H1 (cell line): ENCODE data around the gene NMRK2. TPM values are rescaled to one million over a fixed set of nuclear protein-coding genes. Genes with fewer than 3 reads are reported as not detected.
"Not testable (repeated sequence)": the region's sequence is repeated elsewhere in the genome, so short reads cannot be mapped to it uniquely, and the experiment has no call there.

ENCODE experiments used
- CTCF ChIA-PET: fragments of 300-600 bp; sonication (Branson Sonifier 250); formaldehyde crosslinking; loops from one replicate; lab custom pipeline; 2021; ENCODE audit not compliant: partially characterized antibody; lab: Charles Lee
- POLR2A ChIA-PET: fragments of 300-600 bp; sonication (Branson Sonifier 250); formaldehyde crosslinking; loops from one replicate; lab custom pipeline; 2021; ENCODE audit warnings: inconsistent platforms; ENCODE audit not compliant: partially characterized antibody; lab: Charles Lee
- DNase-seq, 2 experiments: peaks; one replicate each; pipeline versions ENCODE4 v3.0.0 to v3.0.0-alpha.2; 2010 to 2022; ENCODE audit warnings: low spot score in 2 of 2, low read depth in 1 of 2, mixed read lengths in 1 of 2
- FAIRE-seq: peaks from 2 replicates; lab custom pipeline; 2011; peaks lifted over from hg19 to GRCh38; lab: Jason Lieb, UNC
- H2AFZ ChIP-seq: 2 replicates; pipeline ENCODE4 v1.8.1; 2012; ENCODE audit warnings: low read length, inconsistent platforms
- H2AK5ac ChIP-seq: 2 replicates; pipeline ENCODE4 v1.6.1; 2013; ENCODE audit warnings: low read depth, low read length
- H2BK120ac ChIP-seq: replicated peaks from 2 replicates; pipeline ENCODE3; 2013; ENCODE audit warnings: low read depth, low read length, inconsistent platforms
- H2BK12ac ChIP-seq: 2 replicates; pipeline ENCODE4 v1.6.1; 2013; ENCODE audit warnings: low read depth, low read length
- H2BK15ac ChIP-seq: 2 replicates; pipeline ENCODE4 v1.6.1; 2013; ENCODE audit warnings: low read length
- H2BK20ac ChIP-seq: 2 replicates; pipeline ENCODE4 v1.6.1; 2013; ENCODE audit warnings: low read length
- H2BK5ac ChIP-seq: 2 replicates; pipeline ENCODE4 v1.6.1; 2013; ENCODE audit warnings: low read depth, low read length
- H3K14ac ChIP-seq: 2 replicates; pipeline ENCODE4 v1.6.1; 2013; ENCODE audit warnings: inconsistent platforms; ENCODE audit not compliant: insufficient read length
- H3K18ac ChIP-seq: 2 replicates; pipeline ENCODE4 v1.6.1; 2013; ENCODE audit warnings: low read length; ENCODE audit errors: extremely low read depth
- H3K23ac ChIP-seq: 2 replicates; pipeline ENCODE4 v1.6.1; 2013; ENCODE audit warnings: inconsistent platforms; ENCODE audit not compliant: insufficient read length
- H3K23me2 ChIP-seq: 2 replicates; pipeline ENCODE4 v1.6.1; 2013; ENCODE audit warnings: low read depth, low read length
- H3K27ac ChIP-seq: 2 replicates; pipeline ENCODE4 v1.6.1; 2011; ENCODE audit warnings: low read depth, low read length, inconsistent platforms
- H3K27me3 ChIP-seq, 4 experiments: replicated peaks in 1 of 4; 1 replicate in 1 of 4; 2 replicates in 3 of 4; pipeline versions ENCODE4 v1.6.1 to v1.8.1; 2011 to 2013; ENCODE audit warnings: low read length in 3 of 4, mild to moderate bottlenecking in 3 of 4, inconsistent platforms in 2 of 4, mixed read lengths in 2 of 4, moderate library complexity in 1 of 4; ENCODE audit not compliant: control insufficient read depth in 3 of 4, insufficient read depth in 3 of 4; ENCODE audit errors: extremely low read depth in 1 of 4
- H3K36me3 ChIP-seq, 4 experiments: 2 replicates each; pipeline versions ENCODE4 v1.6.1 to v1.8.1; 2011 to 2013; ENCODE audit warnings: mild to moderate bottlenecking in 4 of 4, low read length in 3 of 4, moderate library complexity in 2 of 4, control low read depth in 1 of 4, inconsistent platforms in 1 of 4; ENCODE audit not compliant: insufficient read depth in 4 of 4, control insufficient read depth in 2 of 4
- H3K4ac ChIP-seq: replicated peaks from 2 replicates; pipeline ENCODE3; 2013; ENCODE audit warnings: low read length, low read depth, mixed read lengths, inconsistent platforms; ENCODE audit not compliant: insufficient read length
- H3K4me1 ChIP-seq, 4 experiments: replicated peaks in 1 of 4; 1 replicate in 1 of 4; 2 replicates in 3 of 4; pipeline versions ENCODE4 v1.6.1 to v1.8.1; 2011 to 2013; ENCODE audit warnings: low read length in 3 of 4, inconsistent platforms in 2 of 4, mixed read lengths in 1 of 4; ENCODE audit not compliant: insufficient read depth in 4 of 4, control insufficient read depth in 3 of 4
- H3K4me2 ChIP-seq, 2 experiments: 2 replicates each; pipeline versions ENCODE4 v1.6.1 to v1.8.1; 2011 to 2013; ENCODE audit warnings: low read depth in 2 of 2, low read length in 2 of 2, control low read depth in 1 of 2, inconsistent platforms in 1 of 2, mild to moderate bottlenecking in 1 of 2; ENCODE audit not compliant: insufficient read depth in 1 of 2
- H3K4me3 ChIP-seq, 4 experiments: fragments of 200-600, 300-600 bp in 1 of 4; sonication (generic), shearing (Covaris generic), sonication (Bioruptor Twin) in 1 of 4; 2 replicates each; pipeline versions ENCODE4 v1.5.1 to v1.8.1; 2011 to 2016; ENCODE audit warnings: low read length in 4 of 4, low read depth in 3 of 4, control low read depth in 2 of 4, inconsistent platforms in 2 of 4, mild to moderate bottlenecking in 2 of 4, mixed read lengths in 1 of 4, moderate library complexity in 1 of 4; ENCODE audit not compliant: insufficient read depth in 2 of 4; ENCODE audit errors: extremely low read depth in 1 of 4
- H3K56ac ChIP-seq: replicated peaks from 2 replicates; pipeline ENCODE3; 2013; ENCODE audit warnings: low read depth, mild to moderate bottlenecking, mixed read lengths, low read length, inconsistent platforms; ENCODE audit not compliant: insufficient read length
- H3K79me1 ChIP-seq: 2 replicates; pipeline ENCODE4 v1.6.1; 2013; ENCODE audit warnings: low read depth, low read length, control low read depth
- H3K79me2 ChIP-seq, 2 experiments: 2 replicates each; pipeline versions ENCODE4 v1.6.1 to v1.8.1; 2012 to 2013; ENCODE audit warnings: low read length in 2 of 2, mild to moderate bottlenecking in 2 of 2, inconsistent platforms in 1 of 2; ENCODE audit not compliant: insufficient read depth in 2 of 2, control insufficient read depth in 1 of 2
- H3K9ac ChIP-seq, 4 experiments: replicated peaks in 1 of 4; 1 replicate in 1 of 4; 2 replicates in 3 of 4; pipeline versions ENCODE4 v1.6.1 to v1.8.1; 2011 to 2013; ENCODE audit warnings: low read depth in 3 of 4, low read length in 3 of 4, control low read depth in 2 of 4, mild to moderate bottlenecking in 2 of 4, moderate library complexity in 2 of 4, inconsistent platforms in 1 of 4; ENCODE audit errors: extremely low read depth in 1 of 4
- H3K9me3 ChIP-seq, 2 experiments: 2 replicates each; pipeline versions ENCODE4 v1.6.1 to v1.8.1; 2012 to 2013; ENCODE audit warnings: mild to moderate bottlenecking in 2 of 2, moderate library complexity in 2 of 2, control low read depth in 1 of 2, inconsistent platforms in 1 of 2, low read depth in 1 of 2, low read length in 1 of 2, mixed read lengths in 1 of 2; ENCODE audit not compliant: insufficient read depth in 2 of 2
- H4K20me1 ChIP-seq, 2 experiments: replicated peaks in 1 of 2; 2 replicates each; pipeline versions ENCODE3 to v1.8.1; 2011 to 2013; ENCODE audit warnings: inconsistent platforms in 2 of 2, low read length in 2 of 2, mild to moderate bottlenecking in 1 of 2; ENCODE audit not compliant: insufficient read depth in 2 of 2, control insufficient read depth in 1 of 2
- H4K5ac ChIP-seq: 2 replicates; pipeline ENCODE4 v1.6.1; 2013; ENCODE audit warnings: low read length, low read depth, mixed read lengths, inconsistent platforms; ENCODE audit not compliant: insufficient read length
- H4K8ac ChIP-seq: 2 replicates; pipeline ENCODE4 v1.8.0; 2013; ENCODE audit warnings: mild to moderate bottlenecking, moderate library complexity, low read length, inconsistent platforms; ENCODE audit not compliant: insufficient read depth; ENCODE audit errors: extremely low read depth
- H4K91ac ChIP-seq: replicated peaks from 2 replicates; pipeline ENCODE3; 2013; ENCODE audit warnings: low read length, mixed read lengths, inconsistent platforms; ENCODE audit not compliant: insufficient read length
- WGBS, 2 experiments: shearing (Covaris generic) in 1 of 2; methylation state at CpG; one replicate each; pipeline versions ENCODE4 v1.1.6 to v1.1.7; 2013 to 2015; ENCODE audit warnings: low lambda C conversion rate in 2 of 2, mixed read lengths in 2 of 2, inconsistent platforms in 1 of 2, low coverage in 1 of 2, missing lambda C conversion rate in 1 of 2; ENCODE audit not compliant: insufficient replicate concordance in 2 of 2, insufficient coverage in 1 of 2, insufficient read length in 1 of 2; ENCODE audit errors: extremely low coverage in 1 of 2, missing lambda C conversion rate in 1 of 2; 5-methylcytosine and 5-hydroxymethylcytosine counted together
- polyA plus RNA-seq, 7 experiments: library from polyadenylated mRNA; depleted of rRNA in 3 of 7; stranded (reverse) in 5 of 7; unstranded in 2 of 7; fragments of >200 nt in 5 of 7; fragments of 200-250 nt in 2 of 7; gene quantifications; 1 replicate in 5 of 7; 2 replicates in 1 of 7; 4 replicates in 1 of 7; pipeline versions ENCODE4 v1.2.1 to v1.2.3, GENCODE V29; 2011 to 2013; ENCODE audit warnings: missing spikeins in 2 of 7, mixed read lengths in 2 of 7
- total RNA-seq: library from RNA; stranded (reverse); fragmentation: NEBNext Ultra II Directional; extraction: Animal tissue kit (Norgen Biotek cat#: 25700); gene quantifications from 2 replicates; pipeline ENCODE4 v1.2.1, GENCODE V29; 2021

NMRK2 gene
- total and polyA plus RNA-seq, 2 of the 8 experiments (the other 6 are each of a cell fraction or from before 2014, with no cell fraction given), result 87.4 to 206 TPM

DNA sequence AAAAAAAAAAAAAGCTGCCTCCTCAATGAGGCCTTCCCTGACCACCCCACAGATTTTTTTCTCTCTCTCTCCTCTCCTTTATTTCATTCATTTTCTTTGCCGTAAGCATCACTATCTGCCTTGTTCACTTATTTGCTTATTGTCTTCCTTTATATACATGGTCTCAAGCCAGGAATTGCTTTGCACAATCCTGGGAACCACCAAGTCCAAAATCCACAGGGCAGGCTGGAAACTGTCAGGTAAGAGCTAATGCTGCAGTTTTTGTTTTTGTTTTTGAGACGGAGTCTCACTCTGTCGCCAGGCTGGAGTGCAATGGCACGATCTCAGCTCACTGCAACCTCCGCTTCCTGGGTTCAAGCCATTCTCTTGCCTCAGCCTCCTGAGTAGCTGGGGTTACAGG, 37.9 kb upstream of the NMRK2 start:
- POLR2A ChIA-PET, H2BK5ac ChIP-seq, FAIRE-seq: not testable (repeated sequence)

More for the DNA sequence above, 37.9 kb upstream of the NMRK2 start:
- H4K91ac ChIP-seq, H3K4me1 ChIP-seq, H3K18ac ChIP-seq, H3K23ac ChIP-seq, H4K20me1 ChIP-seq, H3K23me2 ChIP-seq, H3K56ac ChIP-seq, H2AFZ ChIP-seq, H2AK5ac ChIP-seq, H3K9me3 ChIP-seq, H2BK12ac ChIP-seq, H2BK20ac ChIP-seq, DNase-seq, H2BK15ac ChIP-seq, H4K5ac ChIP-seq, H3K9ac ChIP-seq, H3K27ac ChIP-seq, H4K8ac ChIP-seq, H3K4ac ChIP-seq, H3K79me2 ChIP-seq, H2BK120ac ChIP-seq, H3K14ac ChIP-seq, H3K79me1 ChIP-seq, H3K4me2 ChIP-seq, H3K27me3 ChIP-seq, H3K4me3 ChIP-seq: not testable (repeated sequence)
- H3K36me3 ChIP-seq, result peaks cover 3 to 12% (median 10%) of the 10 kb centered on the region in 4 experiments; a peak in 7 of 8 replicates
- 83% methylated on average over 5 of the region's 5 CpGs; no CpG with 5 or more reads in 1 of the 2 experiments for WGBS, 2 experiments
- CTCF ChIA-PET, result interaction anchor here (1.0 to 1.9 kb wide), 2 partner anchors 69 to 73 kb away, joined by 3 to 9 read pairs; no protein-coding TSS in a partner anchor
